Stimulated activated CD4-positive, alpha-beta T cell treated with anti-CD3 and anti-CD28 coated beads, Interleukin-2, amount 100 ng/mL, for 24 hours (primary cell): ENCODE results near the gene UBR7.
"Not testable (repeated sequence)": the region's sequence is repeated elsewhere in the genome, so short reads cannot be mapped to it uniquely, and the experiment has no call there.

Experiments used
- DNase-seq, 2 donors: peaks; one replicate each; pipeline ENCODE4 v3.0.0-alpha.2; 2020

The UBR7 gene

GRCh38 chr14:93195316-93195999 is 11.6 kb upstream of the UBR7 start:
- no peak for DNase-seq

GRCh38 chr14:93199031-93199430 is 8.0 kb upstream of the UBR7 start:
- DNase-seq: no peak

GRCh38 chr14:93200553-93200952 is 6.5 kb upstream of the UBR7 start:
- no peak for DNase-seq

- DNase-seq: no peak
Measured at GRCh38 chr14:93201155-93201704, 5.8 kb upstream of the UBR7 start.

- DNase-seq: peak; percentile 24 to 32
Measured at GRCh38 chr14:93207468-93208308, 632 bp downstream of the UBR7 start.

GRCh38 chr14:93212432-93212831 is 5.4 kb downstream of the UBR7 start:
- no peak for DNase-seq

- DNase-seq: no peak
Measured at GRCh38 chr14:93214598-93214997, 7.5 kb downstream of the UBR7 start.

- DNase-seq: peak in 1 of 2 donors; percentile 33
Measured at GRCh38 chr14:93219103-93219726, 12.2 kb downstream of the UBR7 start.

GRCh38 chr14:93220509-93220908 is 13.5 kb downstream of the UBR7 start:
- no peak for DNase-seq

GRCh38 chr14:93223565-93223964 is 16.5 kb downstream of the UBR7 start:
- no peak for DNase-seq

GRCh38 chr14:93228550-93228949 is 21.5 kb downstream of the UBR7 start:
- no peak for DNase-seq

- DNase-seq: no peak
Measured at GRCh38 chr14:93230539-93230938, 23.5 kb downstream of the UBR7 start.

GRCh38 chr14:93231129-93231979 is 24.3 kb downstream of the UBR7 start:
- no peak for DNase-seq

- DNase-seq: no peak
Measured at GRCh38 chr14:93232159-93232558, 25.1 kb downstream of the UBR7 start.

- not testable (repeated sequence) for DNase-seq
Measured at GRCh38 chr14:93233078-93233477, 26.0 kb downstream of the UBR7 start.

GRCh38 chr14:93234798-93235197 is 27.7 kb downstream of the UBR7 start:
- DNase-seq: no peak

- no peak for DNase-seq
Measured at GRCh38 chr14:93239869-93240677, 33.0 kb downstream of the UBR7 start.

GRCh38 chr14:93240678-93241000 is 33.6 kb downstream of the UBR7 start:
- DNase-seq: no peak

- no peak for DNase-seq
Measured at GRCh38 chr14:93245764-93246420, 38.8 kb downstream of the UBR7 start.

GRCh38 chr14:93246534-93246933 is 39.5 kb downstream of the UBR7 start:
- DNase-seq: no peak

GRCh38 chr14:93249128-93249831 is 42.2 kb downstream of the UBR7 start:
- no peak for DNase-seq
